AG09309 (cell line): ENCODE results near the gene OR6Y1.

ENCODE experiments used
- DNase-seq: peaks from one replicate; pipeline ENCODE4 v3.0.0-alpha.2; 2010; ENCODE audit warnings: low read depth
- H3K4me3 ChIP-seq: 2 replicates; pipeline ENCODE4 v1.5.1; 2011; ENCODE audit warnings: mild to moderate bottlenecking, low read depth, low read length, moderate library complexity; ENCODE audit not compliant: control insufficient read depth
- CTCF ChIP-seq: IDR thresholded peaks from 2 replicates; pipeline ENCODE4 v1.5.1; 2011; ENCODE audit warnings: mild to moderate bottlenecking, low read depth, low read length, inconsistent platforms; ENCODE audit not compliant: insufficient read depth, control insufficient read depth; ENCODE audit errors: missing control alignments

Gene OR6Y1

DNA sequence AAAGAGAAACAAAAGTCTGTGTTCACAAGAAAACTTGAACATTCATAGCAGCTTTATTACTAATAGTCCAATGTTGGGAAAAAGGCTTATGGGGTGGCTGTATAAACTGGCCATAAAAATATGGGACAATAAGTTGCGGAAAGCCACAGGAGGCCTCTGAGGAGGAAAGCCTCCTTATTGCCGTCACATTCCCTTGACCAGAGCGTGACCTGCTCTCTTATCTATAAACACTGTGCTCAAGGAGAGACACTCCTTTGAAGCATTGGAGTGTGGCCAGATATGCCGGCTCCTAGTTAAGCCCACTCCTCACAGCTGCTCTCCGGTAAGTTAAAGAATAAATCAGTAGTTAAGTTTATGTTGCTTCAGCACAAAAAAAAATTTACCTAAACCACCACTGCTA lies 19.7 kb downstream of the OR6Y1 start:
- DNase-seq: no peak
- no peak overlapping the region for H3K4me3 ChIP-seq
- TF ChIP-seq CTCF: no peak

GRCh38 chr1:158527190-158527815 lies 26.9 kb downstream of the OR6Y1 start:
- TF ChIP-seq CTCF: peak; percentile 63
- peak; percentile 2 for DNase-seq

GRCh38 chr1:158521666-158522058 lies 32.5 kb downstream of the OR6Y1 start:
- DNase-seq: no peak
- H3K4me3 ChIP-seq: no peak overlapping the region
- no peak for TF ChIP-seq CTCF

More at GRCh38 chr1:158527190-158527815, 26.9 kb downstream of the OR6Y1 start:
- no peak overlapping the region for H3K4me3 ChIP-seq

GRCh38 chr1:158520955-158521665 lies 33.1 kb downstream of the OR6Y1 start:
- DNase-seq: no peak
- no peak for TF ChIP-seq CTCF
- no peak overlapping the region for H3K4me3 ChIP-seq

DNA sequence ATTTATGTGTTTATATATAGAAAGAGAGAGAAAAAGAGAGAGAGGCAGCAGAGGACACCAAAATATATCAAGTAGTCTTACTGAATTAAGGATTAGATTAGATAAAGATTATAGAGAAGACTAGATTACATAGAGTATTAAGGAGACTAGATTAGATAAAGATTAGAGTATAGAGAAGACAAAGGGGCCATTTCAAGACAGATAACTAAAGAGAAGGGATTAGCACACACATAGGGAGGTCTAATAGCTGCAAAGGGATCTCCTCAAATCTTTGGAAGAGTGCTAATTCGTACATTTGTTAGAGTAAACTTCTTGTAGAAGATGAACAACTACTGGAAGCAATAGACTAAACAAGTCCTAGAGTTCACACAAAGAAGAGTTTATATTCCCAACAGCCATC lies 34.2 kb downstream of the OR6Y1 start:
- H3K4me3 ChIP-seq: no peak overlapping the region
- no peak for DNase-seq
- no peak for TF ChIP-seq CTCF

DNA sequence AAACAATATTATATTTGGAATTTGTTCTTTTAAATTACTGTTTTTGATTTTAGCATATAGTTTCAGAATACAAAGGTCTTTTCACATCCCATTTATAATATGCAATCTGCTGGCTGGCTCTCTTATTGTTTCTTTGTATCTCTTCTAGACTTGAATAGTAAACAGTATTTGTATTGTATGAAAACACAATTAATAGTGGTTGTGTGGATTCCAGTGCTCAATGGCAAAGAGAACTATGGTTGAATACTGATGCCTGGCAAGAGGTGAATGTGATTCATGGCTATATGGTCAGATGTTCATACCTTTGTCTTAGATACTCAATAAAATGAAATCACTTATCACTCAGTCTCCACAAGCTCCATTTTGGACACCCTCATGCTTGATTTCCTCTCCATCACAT lies 37.2 kb downstream of the OR6Y1 start:
- no peak overlapping the region for H3K4me3 ChIP-seq
- TF ChIP-seq CTCF: no peak
- DNase-seq: no peak
